Endothelial cell of umbilical vein (primary cell): ENCODE results near the gene DSC1.
A peak's percentile ranks its signal among the peaks of the same experiment; 100 is the strongest.

Source experiments
- EZH2 ChIP-seq: IDR thresholded peaks from 2 replicates; pipeline ENCODE4 v1.6.1; 2012; ENCODE audit warnings: borderline replicate concordance, low read depth, mild to moderate bottlenecking, moderate library complexity, low read length, inconsistent platforms; ENCODE audit not compliant: severe bottlenecking
- FOS ChIP-seq: IDR thresholded peaks from 2 replicates; pipeline ENCODE4 v1.6.1; 2011; ENCODE audit warnings: mild to moderate bottlenecking, low read length, moderate library complexity, borderline replicate concordance; ENCODE audit not compliant: insufficient read depth
- GATA2 ChIP-seq: IDR thresholded peaks from 2 replicates; pipeline ENCODE4 v1.7.0; 2011; ENCODE audit warnings: low read depth, mild to moderate bottlenecking, moderate library complexity, mixed read lengths, low read length; ENCODE audit not compliant: insufficient read length, insufficient read depth
- JUN ChIP-seq: IDR thresholded peaks from 2 replicates; pipeline ENCODE4 v1.6.1; 2011; ENCODE audit warnings: borderline replicate concordance, low read depth; ENCODE audit not compliant: insufficient read length, insufficient read depth
- MYC ChIP-seq: IDR thresholded peaks from one replicate; pipeline ENCODE4 v1.6.1; 2011; ENCODE audit warnings: mild to moderate bottlenecking, low read depth, low read length
- POLR2A ChIP-seq: IDR thresholded peaks from 2 replicates; pipeline ENCODE4 v1.6.1; 2012; ENCODE audit warnings: low read depth, mild to moderate bottlenecking, control low read depth, low read length
- POLR2AphosphoS5 ChIP-seq: IDR thresholded peaks from 2 replicates; pipeline ENCODE4 v1.6.1; 2012; ENCODE audit warnings: low read depth, mild to moderate bottlenecking, control low read depth, low read length, moderate library complexity; ENCODE audit not compliant: insufficient read depth
- TF ChIP-seq, protein P1 (sequence below), 2 donors: IDR thresholded peaks; 1 replicate in 1 of 2; 2 replicates in 1 of 2; pipeline ENCODE4 v1.5.1; 2011; ENCODE audit warnings: low read length in 2 of 2, mild to moderate bottlenecking in 2 of 2, moderate library complexity in 2 of 2, control low read depth in 1 of 2, inconsistent platforms in 1 of 2, low read depth in 1 of 2; ENCODE audit not compliant: insufficient read depth in 1 of 2; ENCODE audit errors: extremely low read depth in 1 of 2
- TF ChIP-seq, protein P2 (sequence below): IDR thresholded peaks from 2 replicates; pipeline ENCODE4 v1.6.1; 2011; ENCODE audit not compliant: insufficient read depth, insufficient read length

- no peak for TF ChIP-seq MYC
- TF ChIP-seq POLR2A = no peak
- no peak for TF ChIP-seq POLR2AphosphoS5
- TF ChIP-seq, protein P1, sequence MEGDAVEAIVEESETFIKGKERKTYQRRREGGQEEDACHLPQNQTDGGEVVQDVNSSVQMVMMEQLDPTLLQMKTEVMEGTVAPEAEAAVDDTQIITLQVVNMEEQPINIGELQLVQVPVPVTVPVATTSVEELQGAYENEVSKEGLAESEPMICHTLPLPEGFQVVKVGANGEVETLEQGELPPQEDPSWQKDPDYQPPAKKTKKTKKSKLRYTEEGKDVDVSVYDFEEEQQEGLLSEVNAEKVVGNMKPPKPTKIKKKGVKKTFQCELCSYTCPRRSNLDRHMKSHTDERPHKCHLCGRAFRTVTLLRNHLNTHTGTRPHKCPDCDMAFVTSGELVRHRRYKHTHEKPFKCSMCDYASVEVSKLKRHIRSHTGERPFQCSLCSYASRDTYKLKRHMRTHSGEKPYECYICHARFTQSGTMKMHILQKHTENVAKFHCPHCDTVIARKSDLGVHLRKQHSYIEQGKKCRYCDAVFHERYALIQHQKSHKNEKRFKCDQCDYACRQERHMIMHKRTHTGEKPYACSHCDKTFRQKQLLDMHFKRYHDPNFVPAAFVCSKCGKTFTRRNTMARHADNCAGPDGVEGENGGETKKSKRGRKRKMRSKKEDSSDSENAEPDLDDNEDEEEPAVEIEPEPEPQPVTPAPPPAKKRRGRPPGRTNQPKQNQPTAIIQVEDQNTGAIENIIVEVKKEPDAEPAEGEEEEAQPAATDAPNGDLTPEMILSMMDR (IDR thresholded peaks at IDR 0.05; ENCODE audit: extremely low read depth in 1 of 2, insufficient read depth in 1 of 2, low read depth in 1 of 2, low read length in 2 of 2) = no peak
- peak; percentile 50 for TF ChIP-seq EZH2
- no peak for TF ChIP-seq FOS
- TF ChIP-seq, protein P2, sequence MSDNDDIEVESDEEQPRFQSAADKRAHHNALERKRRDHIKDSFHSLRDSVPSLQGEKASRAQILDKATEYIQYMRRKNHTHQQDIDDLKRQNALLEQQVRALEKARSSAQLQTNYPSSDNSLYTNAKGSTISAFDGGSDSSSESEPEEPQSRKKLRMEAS = no peak
- no peak for TF ChIP-seq JUN
- TF ChIP-seq GATA2 = no peak
Observed at GRCh38 chr18:31101183-31102024, 61.3 kb downstream of the DSC1 start.
